ENCODE data around the gene MIXL1.
"Not testable (repeated sequence)": the region's sequence is repeated elsewhere in the genome, so short reads cannot be mapped to it uniquely, and the experiment has no call there.

The MIXL1 gene

DNA sequence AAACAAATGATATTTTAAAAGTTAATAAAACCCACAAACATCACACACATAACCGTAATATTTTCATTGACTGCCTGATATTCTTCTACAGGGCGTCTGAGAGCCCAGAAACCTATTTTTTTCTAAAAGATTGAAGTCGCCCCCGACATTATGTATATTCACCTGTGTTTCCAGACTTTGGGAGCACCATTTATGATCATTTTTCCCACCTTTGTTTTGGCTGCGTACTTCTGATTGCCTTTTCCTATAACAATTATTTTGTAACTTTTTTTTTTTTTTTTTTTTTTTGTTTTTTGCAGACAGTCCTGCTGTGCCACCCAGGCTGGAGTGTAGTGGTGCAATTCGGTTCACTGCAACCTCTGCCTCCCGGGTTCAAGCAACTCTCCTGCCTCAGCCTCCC is 36.1 kb upstream of the MIXL1 start:
- peak overlapping the region; percentile 83 for H3K27ac ChIP-seq
- TF ChIP-seq, protein P1, sequence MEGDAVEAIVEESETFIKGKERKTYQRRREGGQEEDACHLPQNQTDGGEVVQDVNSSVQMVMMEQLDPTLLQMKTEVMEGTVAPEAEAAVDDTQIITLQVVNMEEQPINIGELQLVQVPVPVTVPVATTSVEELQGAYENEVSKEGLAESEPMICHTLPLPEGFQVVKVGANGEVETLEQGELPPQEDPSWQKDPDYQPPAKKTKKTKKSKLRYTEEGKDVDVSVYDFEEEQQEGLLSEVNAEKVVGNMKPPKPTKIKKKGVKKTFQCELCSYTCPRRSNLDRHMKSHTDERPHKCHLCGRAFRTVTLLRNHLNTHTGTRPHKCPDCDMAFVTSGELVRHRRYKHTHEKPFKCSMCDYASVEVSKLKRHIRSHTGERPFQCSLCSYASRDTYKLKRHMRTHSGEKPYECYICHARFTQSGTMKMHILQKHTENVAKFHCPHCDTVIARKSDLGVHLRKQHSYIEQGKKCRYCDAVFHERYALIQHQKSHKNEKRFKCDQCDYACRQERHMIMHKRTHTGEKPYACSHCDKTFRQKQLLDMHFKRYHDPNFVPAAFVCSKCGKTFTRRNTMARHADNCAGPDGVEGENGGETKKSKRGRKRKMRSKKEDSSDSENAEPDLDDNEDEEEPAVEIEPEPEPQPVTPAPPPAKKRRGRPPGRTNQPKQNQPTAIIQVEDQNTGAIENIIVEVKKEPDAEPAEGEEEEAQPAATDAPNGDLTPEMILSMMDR (conservative IDR thresholded peaks at IDR 0.05), result no peak
- no peak for TF ChIP-seq ZFX (IDR thresholded peaks at IDR 0.05)

DNA sequence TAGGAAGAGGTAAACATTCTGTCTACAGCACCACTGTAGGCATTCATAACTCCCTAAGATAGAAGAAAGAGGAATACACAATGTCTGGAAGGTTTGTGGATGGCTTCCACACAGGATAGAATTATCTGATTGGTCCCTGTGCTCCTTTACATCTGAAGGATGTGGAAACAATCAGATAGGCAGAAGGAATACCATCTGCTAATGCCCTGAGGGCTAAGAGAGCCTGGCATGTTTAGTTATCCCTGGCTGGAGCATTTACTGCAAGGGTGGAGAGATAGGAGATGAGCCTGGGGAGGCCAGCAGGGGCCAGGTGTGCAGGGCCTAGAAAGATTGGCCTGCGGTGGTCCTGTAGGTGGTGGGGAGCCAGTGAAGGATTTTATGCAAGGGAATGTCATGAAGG is 28.3 kb upstream of the MIXL1 start:
- no peak for TF ChIP-seq ZFX (IDR thresholded peaks at IDR 0.05)
- TF ChIP-seq, protein P1 (conservative IDR thresholded peaks at IDR 0.05), result no peak
- H3K27ac ChIP-seq, result no peak overlapping the region

DNA sequence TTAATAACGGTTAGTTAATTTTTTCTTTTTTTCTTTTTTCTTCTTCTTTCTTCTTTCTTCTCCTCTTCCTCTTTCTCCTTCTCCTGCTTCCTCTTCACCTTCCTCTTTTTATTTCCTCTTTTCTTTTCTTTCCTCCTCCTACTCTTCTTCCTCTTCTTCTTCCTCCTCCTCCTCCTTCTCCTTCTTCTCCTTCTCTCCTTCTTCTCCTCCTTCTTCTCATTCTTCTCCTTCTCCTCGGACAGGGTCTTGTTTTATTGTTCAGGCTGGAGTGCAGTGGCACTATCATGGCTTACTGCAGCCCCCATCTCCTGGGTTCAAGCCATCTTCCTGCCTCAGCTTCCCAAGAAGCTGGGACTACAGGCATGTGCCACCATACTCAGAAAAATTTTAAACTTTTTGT is 23.5 kb upstream of the MIXL1 start:
- TF ChIP-seq, protein P1 (conservative IDR thresholded peaks at IDR 0.05), result no peak
- no peak for TF ChIP-seq ZFX (IDR thresholded peaks at IDR 0.05)

DNA sequence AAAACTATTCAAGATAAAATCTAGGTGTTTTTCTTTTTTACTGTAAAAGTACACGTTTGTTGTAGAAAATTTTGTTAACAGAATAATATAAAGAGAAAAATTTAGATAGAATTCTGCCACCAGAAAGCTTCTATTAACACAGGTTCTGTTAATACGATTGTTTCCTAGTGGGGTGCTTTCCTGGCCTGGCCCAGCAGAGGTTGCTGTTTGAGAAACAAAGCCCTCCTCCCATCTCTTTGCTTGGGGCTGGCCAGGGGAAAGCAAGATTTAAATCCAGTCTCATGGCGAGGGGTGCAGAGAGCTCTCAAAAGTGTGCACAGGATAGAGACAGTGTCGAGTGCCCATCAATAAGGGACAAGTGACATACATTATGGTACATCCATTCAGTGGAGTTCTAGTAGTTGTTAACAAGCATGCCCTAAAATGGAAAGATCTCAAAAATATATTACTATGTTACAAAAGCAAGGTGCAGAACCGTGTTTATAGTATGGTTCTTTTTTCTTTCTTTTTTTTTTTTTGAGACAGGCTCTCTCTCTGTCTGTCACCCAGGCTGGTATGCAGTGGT is 22.4 kb upstream of the MIXL1 start:
- no peak overlapping the region for H3K27ac ChIP-seq
- TF ChIP-seq ZFX (IDR thresholded peaks at IDR 0.05), result no peak
- TF ChIP-seq, protein P1 (conservative IDR thresholded peaks at IDR 0.05), result no peak; the same call in 1 of the 2 replicates

More for the DNA sequence above, 23.5 kb upstream of the MIXL1 start:
- H3K27ac ChIP-seq, result no peak overlapping the region

DNA sequence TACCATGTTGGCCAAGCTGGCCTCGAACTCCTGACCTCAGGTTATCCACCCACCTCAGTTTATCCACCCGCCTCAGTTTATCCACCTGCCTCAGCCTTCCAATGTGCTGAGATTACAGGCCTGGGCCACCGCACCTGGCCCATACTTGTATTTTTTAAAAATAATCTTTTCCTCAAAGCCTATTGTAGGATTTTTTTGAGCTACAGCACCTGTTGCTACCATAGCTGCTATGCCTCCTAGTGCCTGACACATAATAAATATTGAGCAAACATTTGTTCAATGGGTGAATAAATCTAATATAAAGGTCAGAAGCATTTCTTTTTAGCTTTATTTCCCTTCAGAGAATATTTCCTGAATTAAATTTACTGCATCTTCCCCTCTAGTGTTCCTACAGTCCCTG is 21.2 kb upstream of the MIXL1 start:
- H3K27ac ChIP-seq, result no peak overlapping the region

DNA sequence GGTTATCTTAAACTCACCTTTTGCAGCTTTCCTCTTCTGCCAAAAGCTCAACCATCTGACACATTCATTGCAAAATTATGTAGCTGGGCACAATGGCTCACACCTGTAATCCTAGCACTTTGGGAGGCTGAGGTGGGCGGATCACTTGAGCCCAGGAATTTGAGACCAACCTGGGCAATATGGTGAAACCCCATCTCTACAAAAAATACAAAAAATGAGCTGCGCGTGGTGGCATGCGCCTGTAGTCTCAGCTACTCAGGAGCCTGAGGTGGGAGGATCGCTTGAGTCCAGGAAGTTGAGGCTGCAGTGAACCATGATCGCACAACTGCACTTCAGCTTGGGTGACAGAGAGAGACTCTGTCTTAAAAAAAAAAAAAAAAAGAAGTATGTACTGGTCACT is 20.8 kb upstream of the MIXL1 start:
- not testable (repeated sequence) for H3K27ac ChIP-seq

More for the DNA sequence above, 21.2 kb upstream of the MIXL1 start:
- TF ChIP-seq ZFX (IDR thresholded peaks at IDR 0.05), result no peak
- TF ChIP-seq, protein P1 (conservative IDR thresholded peaks at IDR 0.05), result no peak

DNA sequence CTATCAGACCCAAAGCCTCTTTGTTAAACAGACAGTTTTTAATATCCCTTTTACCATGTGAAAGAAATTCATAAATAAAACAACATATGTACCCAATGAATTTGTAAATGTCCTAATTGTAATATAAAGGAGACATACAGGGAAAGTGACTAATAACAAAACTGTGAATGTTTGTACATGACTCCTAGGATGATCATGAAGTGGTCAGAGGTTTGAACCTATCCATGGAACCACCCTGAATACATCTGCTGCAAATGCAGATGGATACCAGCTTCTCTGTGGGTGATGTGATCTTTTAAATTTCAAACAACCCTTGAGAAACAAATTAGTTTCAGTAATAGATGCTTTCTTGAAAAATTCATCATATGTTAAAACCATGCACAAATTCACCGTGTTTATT is 20.2 kb upstream of the MIXL1 start:
- H3K27ac ChIP-seq, result no peak overlapping the region
- TF ChIP-seq ZFX (IDR thresholded peaks at IDR 0.05), result no peak
- TF ChIP-seq, protein P1 (conservative IDR thresholded peaks at IDR 0.05), result no peak

DNA sequence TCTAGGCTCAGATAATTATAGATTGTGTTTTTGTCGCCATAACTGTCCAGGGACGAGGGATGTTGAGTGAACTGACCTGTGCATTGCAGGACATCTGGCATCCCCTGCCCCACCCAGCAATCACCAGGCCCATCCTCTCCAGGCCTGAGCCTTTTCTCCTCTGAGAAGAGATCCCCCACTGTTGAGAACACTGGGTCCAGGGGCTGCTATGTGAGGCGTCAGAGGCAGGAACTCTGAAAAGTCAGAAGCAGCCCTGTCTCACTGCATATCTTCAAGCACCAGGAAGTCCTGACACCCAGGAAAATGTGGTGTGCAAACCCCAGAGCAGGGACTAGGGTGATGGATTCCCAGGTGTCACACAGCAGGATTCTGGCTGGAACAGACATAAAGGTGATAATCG is 19.8 kb upstream of the MIXL1 start:
- no peak overlapping the region for H3K27ac ChIP-seq
- TF ChIP-seq, protein P1 (conservative IDR thresholded peaks at IDR 0.05), result no peak
- TF ChIP-seq ZFX (IDR thresholded peaks at IDR 0.05), result no peak

Measured in C4-2B (cell line).